Small intestine (tissue), 7 donors: ENCODE data around the gene NKX6-2. TPM values are rescaled to one million over a fixed set of nuclear protein-coding genes. Genes with fewer than 3 reads are reported as not detected.

Source experiments
- DNase-seq, 2 donors: peaks; one replicate each; pipeline versions ENCODE4 v3.0.0 to v3.0.0-alpha.2; 2013
- FAIRE-seq: peaks from 2 replicates; lab custom pipeline; 2012; peaks lifted over from hg19 to GRCh38; lab: Jason Lieb, UNC
- H3K27ac ChIP-seq, 3 donors: one replicate each; pipeline ENCODE4 v1.5.1; 2013; ENCODE audit warnings: low read length in 2 of 3, mild to moderate bottlenecking in 2 of 3, control low read depth in 1 of 3, inconsistent platforms in 1 of 3, low read depth in 1 of 3, moderate library complexity in 1 of 3
- H3K27me3 ChIP-seq, 3 donors: one replicate each; pipeline ENCODE4 v1.6.1; 2013; ENCODE audit warnings: low read length in 3 of 3, inconsistent platforms in 1 of 3; ENCODE audit not compliant: control insufficient read depth in 3 of 3, insufficient read depth in 3 of 3
- H3K36me3 ChIP-seq, 3 donors: one replicate each; pipeline ENCODE4 v1.6.1; 2013; ENCODE audit warnings: low read length in 3 of 3, inconsistent platforms in 1 of 3, low read depth in 1 of 3, mild to moderate bottlenecking in 1 of 3, moderate library complexity in 1 of 3; ENCODE audit not compliant: control insufficient read depth in 3 of 3, insufficient read depth in 2 of 3
- H3K4me1 ChIP-seq, 3 donors: one replicate each; pipeline ENCODE4 v1.6.1; 2013; ENCODE audit warnings: low read length in 2 of 3, inconsistent platforms in 1 of 3, low read depth in 1 of 3, mild to moderate bottlenecking in 1 of 3, moderate library complexity in 1 of 3; ENCODE audit not compliant: control insufficient read depth in 3 of 3, insufficient read depth in 2 of 3
- H3K4me3 ChIP-seq, 3 donors: one replicate each; pipeline ENCODE4 v1.5.1; 2013; ENCODE audit warnings: low read length in 3 of 3, control low read depth in 1 of 3, inconsistent platforms in 1 of 3, low read depth in 1 of 3, mild to moderate bottlenecking in 1 of 3, moderate library complexity in 1 of 3
- H3K9me3 ChIP-seq, 2 donors: one replicate each; pipeline ENCODE4 v1.6.1; 2013; ENCODE audit warnings: low read depth in 1 of 2, low read length in 1 of 2; ENCODE audit not compliant: control insufficient read depth in 2 of 2, insufficient read depth in 1 of 2
- WGBS, 3 donors: extraction: QIAGEN DNeasy Blood & Tissue Kit; methylation state at CpG; one replicate each; pipeline ENCODE4 v1.1.7; 2013; 5-methylcytosine and 5-hydroxymethylcytosine counted together
- polyA plus RNA-seq, 4 donors: library from polyadenylated mRNA; stranded (reverse) in 3 of 4; unstranded in 1 of 4; fragments of 200-250 nt in 3 of 4; fragments of 120-200 nt in 1 of 4; gene quantifications; one replicate each; pipeline versions ENCODE4 v1.2.1 to v1.2.3, GENCODE V29; 2013
- donor health status: healthy with polysubstance abuse.
- donor health status: control.
- donor health status: control.
- donor health status: Bipolar disorder and iron deficiency.
- donor health status: healthy.

Gene NKX6-2
- polyA plus RNA-seq, 4 donors, result 0.03 to 0.07 TPM; not detected in 2

GRCh38 chr10:132810141-132810806 is 24.3 kb upstream of the NKX6-2 start:
- no peaks in the 10 kb centered on the region for H3K4me1 ChIP-seq
- no peak overlapping the region for H3K4me3 ChIP-seq
- H3K36me3 ChIP-seq, result no peaks in the 10 kb centered on the region
- 82 to 84% (median 83%) methylated on average over 35 to 39 of the region's 39 CpGs for WGBS, 3 donors
- H3K9me3 ChIP-seq, result no peaks in the 10 kb centered on the region
- FAIRE-seq (no peak), DNase-seq (no peak)
- no peak overlapping the region for H3K27ac ChIP-seq
- H3K27me3 ChIP-seq, result no peaks in the 10 kb centered on the region

DNA sequence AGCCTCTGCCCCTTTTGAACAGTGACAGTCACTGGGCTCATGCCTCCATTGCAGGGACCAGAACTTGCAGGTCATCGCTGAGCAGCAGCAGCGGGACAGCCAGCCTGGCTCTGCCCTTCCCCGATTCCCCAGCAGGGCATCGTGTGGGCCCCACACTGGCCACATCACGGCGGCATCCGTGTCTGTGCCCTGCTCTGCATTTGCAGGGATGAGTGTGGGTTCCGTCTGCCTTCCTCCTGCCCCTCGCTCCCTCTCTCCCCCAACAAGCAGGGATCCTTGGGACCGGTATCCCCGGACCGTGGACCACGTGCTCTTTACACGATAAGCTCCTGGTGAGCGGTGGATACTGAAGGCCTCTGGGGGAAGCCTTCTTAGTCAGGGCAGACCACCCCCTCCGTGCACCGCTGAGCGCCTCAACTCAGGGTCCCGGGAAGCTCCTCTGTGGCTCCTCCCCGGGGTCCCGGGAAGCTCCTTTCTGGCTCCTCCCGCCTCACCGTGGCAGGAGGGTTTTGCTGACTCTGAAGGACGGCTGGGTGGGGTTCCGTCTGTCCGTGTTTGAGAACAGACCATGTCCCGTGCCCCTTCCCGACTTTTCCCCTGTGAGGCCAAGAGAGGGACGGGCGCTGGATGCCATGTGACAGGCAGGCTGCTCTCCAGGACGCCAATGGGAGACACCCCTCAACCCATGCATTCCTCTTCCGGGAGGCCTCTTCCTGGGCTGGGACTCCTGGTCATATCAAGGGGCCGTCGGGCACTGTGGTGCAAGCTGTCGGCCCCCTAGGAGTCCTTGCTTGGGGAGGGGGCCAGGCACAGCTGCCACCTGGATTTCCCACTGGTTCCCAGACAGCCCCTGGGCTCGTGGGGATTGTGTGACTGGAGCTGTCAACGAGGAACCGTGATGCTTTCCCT is 23.5 kb upstream of the NKX6-2 start:
- 78 to 83% (median 79%) methylated on average over 38 of the region's 38 CpGs for WGBS, 3 donors
- no peaks in the 10 kb centered on the region for H3K27me3 ChIP-seq
- no peak overlapping the region for H3K4me3 ChIP-seq
- no peaks in the 10 kb centered on the region for H3K36me3 ChIP-seq
- H3K9me3 ChIP-seq, result no peaks in the 10 kb centered on the region
- FAIRE-seq, result no peak
- H3K27ac ChIP-seq, result no peak overlapping the region
- H3K4me1 ChIP-seq, result no peaks in the 10 kb centered on the region
- no peak for DNase-seq

GRCh38 chr10:132808383-132809231 is 22.7 kb upstream of the NKX6-2 start:
- FAIRE-seq, result no peak
- H3K9me3 ChIP-seq, result no peaks in the 10 kb centered on the region
- H3K36me3 ChIP-seq, result no peaks in the 10 kb centered on the region
- no peak overlapping the region for H3K27ac ChIP-seq
- no peak overlapping the region for H3K4me3 ChIP-seq
- no peaks in the 10 kb centered on the region for H3K27me3 ChIP-seq
- WGBS, 3 donors, result 56 to 66% (median 61%) methylated on average over 39 to 42 of the region's 42 CpGs
- no peaks in the 10 kb centered on the region for H3K4me1 ChIP-seq
- no peak for DNase-seq

DNA sequence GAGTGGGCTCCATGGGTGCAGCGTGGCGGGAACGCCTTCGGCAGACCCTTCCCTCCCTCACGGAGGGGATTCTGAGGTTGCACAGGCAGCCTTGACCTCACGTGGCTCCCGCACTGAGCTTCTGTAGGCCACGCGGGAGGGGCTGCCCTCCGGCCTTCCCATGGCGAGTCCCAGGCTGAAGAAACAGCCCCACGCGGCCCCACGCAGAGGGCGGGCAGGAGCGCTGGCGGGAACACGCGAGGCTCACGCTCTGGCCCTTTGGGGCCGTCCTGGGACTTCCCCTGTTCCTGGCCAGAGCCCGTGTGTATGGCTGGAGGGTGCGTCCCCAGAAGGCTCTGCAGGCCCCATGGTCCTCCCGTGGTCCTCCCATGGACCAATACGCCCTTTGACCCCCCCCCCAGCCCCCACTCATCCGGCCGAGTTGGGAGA is 21.7 kb upstream of the NKX6-2 start:
- Histone ChIP-seq H3K27ac (no peak overlapping the region), H3K27me3 (no peaks in the 10 kb centered on the region), H3K9me3 (no peaks in the 10 kb centered on the region), H3K4me1 (no peaks in the 10 kb centered on the region), H3K36me3 (no peaks in the 10 kb centered on the region), H3K4me3 (no peak overlapping the region)
- no peak for DNase-seq
- WGBS, 3 donors, result 79 to 90% (median 81%) methylated on average over 22 to 27 of the region's 27 CpGs
- no peak for FAIRE-seq

DNA sequence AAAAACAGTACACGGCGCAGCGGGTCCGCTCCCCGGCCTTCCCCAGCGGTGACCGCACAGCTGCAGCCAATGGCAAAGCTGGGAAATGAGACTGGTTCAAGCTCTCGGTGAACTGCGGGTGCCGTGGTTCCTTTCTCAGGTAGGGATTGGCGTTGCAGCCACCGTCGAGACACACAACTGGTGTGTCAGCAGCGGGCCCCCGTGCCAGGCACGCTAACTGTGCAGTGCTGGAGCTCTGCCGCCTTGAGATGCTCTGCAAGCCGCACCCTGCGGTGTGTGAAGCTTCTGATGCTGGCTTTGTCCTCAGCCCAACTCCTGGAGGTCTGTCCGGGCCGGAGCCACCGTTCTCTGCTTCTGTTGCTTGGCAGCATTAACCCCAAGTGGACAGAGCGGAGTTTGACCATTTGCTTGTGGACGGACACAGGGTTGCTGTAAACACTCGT is 20.6 kb upstream of the NKX6-2 start:
- FAIRE-seq (no peak), DNase-seq (no peak)
- no peaks in the 10 kb centered on the region for H3K36me3 ChIP-seq
- peaks cover 0 to 6% of the 10 kb centered on the region in 2 donors for H3K9me3 ChIP-seq
- H3K4me3 ChIP-seq, result no peak overlapping the region
- no peak overlapping the region for H3K27ac ChIP-seq
- WGBS, 3 donors, result 82 to 84% (median 84%) methylated on average over 25 of the region's 25 CpGs
- H3K4me1 ChIP-seq, result no peaks in the 10 kb centered on the region
- peaks cover 0 to 2% (median 0%) of the 10 kb centered on the region in 3 donors for H3K27me3 ChIP-seq

DNA sequence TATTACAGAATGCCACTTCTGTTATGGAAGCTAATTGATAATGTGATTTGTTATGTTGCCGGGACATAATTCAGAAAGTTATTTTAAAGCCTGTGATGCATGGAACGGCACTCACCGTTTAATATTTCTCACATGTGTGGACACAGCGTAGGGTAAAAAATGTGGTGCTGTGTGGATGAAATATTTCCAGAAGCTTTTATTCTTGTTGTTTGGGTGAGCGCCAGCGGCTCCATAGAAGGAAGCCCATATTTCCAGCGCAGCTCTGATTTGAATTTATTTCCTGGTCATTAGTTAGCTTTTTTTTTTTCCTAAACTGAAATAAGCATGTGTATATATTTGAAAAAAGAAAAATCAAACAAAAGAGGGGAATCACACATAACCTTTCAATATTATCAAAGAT is 20.2 kb upstream of the NKX6-2 start:
- 65 to 78% (median 77%) methylated on average over 7 of the region's 7 CpGs for WGBS, 3 donors
- H3K27me3 ChIP-seq, result peaks cover 0 to 2% (median 0%) of the 10 kb centered on the region in 3 donors
- no peak overlapping the region for H3K4me3 ChIP-seq
- H3K27ac ChIP-seq, result no peak overlapping the region
- no peaks in the 10 kb centered on the region for H3K4me1 ChIP-seq
- H3K9me3 ChIP-seq, result peaks cover 0 to 6% of the 10 kb centered on the region in 2 donors
- H3K36me3 ChIP-seq, result no peaks in the 10 kb centered on the region
- FAIRE-seq, result no peak
- DNase-seq, result no peak

- no peak overlapping the region for H3K4me3 ChIP-seq
- H3K36me3 ChIP-seq, result no peaks in the 10 kb centered on the region
- peaks cover 0 to 2% (median 0%) of the 10 kb centered on the region in 3 donors for H3K27me3 ChIP-seq
- H3K9me3 ChIP-seq, result peaks cover 0 to 6% of the 10 kb centered on the region in 2 donors
- H3K27ac ChIP-seq, result no peak overlapping the region
- DNase-seq (no peak), FAIRE-seq (no peak)
- no peaks in the 10 kb centered on the region for H3K4me1 ChIP-seq
- 63 to 77% (median 64%) methylated on average over 20 to 21 of the region's 21 CpGs for WGBS, 3 donors
Observed at GRCh38 chr10:132805599-132805998, 19.7 kb upstream of the NKX6-2 start.
